T-helper 1 cell treated with Interleukin-12 subunit alpha and Interleukin-12 subunit beta and Interleukin-4 antibody, amounts not matched to agents 30 ng/mL and 1 ng/mL, for 36 hours (primary cell): Measurements from ENCODE around the gene TMEM179. TPM values are rescaled to one million over a fixed set of nuclear protein-coding genes. Genes with fewer than 3 reads are reported as not detected.
"Not testable (repeated sequence)": the region's sequence is repeated elsewhere in the genome, so short reads cannot be mapped to it uniquely, and the experiment has no call there.

Source experiments
- intact Hi-C: fragments of 100-400 bp; cut with micrococcal nuclease; formaldehyde crosslinking; loops from one replicate; pipeline ENCODE4 v1.15.1; 2024
- total RNA-seq: library from RNA; stranded (reverse); gene quantifications from 2 replicates; pipeline ENCODE4 v1.2.3, GENCODE V29; 2022

Gene TMEM179
- total RNA-seq, 1 donor from 2014 or later: 0.25 TPM

DNA sequence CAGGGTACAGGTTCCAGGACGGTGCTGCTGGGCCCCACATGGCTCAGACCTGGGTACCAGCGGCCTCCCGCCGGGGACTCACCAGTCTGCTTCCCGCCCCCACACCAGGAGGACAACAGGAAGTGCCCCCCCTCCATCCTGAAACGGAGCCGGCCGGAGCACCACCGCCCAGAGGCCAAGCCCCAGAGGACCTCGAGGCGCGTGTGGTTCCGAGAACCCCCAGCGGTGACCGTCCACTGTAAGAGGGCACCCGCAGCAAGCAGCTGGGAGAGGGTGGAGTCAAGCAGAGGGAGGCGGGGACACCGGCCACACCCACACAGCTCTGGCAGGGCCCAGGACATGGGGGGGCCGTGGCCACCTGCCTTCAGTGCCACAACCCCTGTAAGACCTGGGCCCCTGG lies 16.9 kb downstream of the TMEM179 start:
- intact Hi-C loops: no loop called here

DNA sequence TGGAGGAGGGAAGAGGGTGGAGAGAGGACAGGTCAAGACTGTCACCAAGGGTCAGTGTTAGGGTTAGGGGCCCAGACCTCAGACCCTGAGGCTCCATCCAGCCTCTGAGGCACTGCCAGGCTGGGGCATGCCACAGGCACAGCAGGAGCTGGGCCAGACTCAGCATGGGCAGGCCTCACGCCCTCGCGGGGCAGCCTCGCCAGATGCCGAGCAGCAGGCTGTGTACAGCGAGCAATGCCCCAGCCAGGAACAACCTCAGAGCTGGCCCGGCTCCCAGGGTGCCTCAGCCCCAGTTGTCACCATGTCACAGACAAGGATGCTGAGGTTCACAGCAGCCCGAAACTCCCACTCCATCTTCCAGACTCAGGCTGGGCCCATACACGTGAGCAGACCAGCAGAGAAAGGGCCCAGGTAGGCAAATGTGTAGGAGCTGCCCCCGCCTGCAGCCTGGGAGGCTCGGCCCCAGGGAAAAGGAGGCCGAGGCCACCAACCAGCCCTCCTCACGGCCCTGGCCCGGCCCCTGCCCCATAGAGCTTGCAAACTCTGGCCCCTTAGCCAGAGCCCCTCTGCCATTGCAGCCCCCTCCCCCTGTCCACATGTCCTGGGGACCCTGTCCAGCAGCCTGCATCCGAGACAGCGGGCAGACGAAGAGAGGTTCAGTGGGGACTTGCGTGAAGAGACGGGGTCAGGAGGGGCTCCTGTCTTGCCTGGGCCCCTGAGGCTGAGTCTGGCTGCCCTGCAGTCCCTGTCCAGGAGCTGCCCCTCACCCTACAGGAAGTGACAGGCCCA lies 17.5 kb downstream of the TMEM179 start:
- intact Hi-C loops: no loop called here

DNA sequence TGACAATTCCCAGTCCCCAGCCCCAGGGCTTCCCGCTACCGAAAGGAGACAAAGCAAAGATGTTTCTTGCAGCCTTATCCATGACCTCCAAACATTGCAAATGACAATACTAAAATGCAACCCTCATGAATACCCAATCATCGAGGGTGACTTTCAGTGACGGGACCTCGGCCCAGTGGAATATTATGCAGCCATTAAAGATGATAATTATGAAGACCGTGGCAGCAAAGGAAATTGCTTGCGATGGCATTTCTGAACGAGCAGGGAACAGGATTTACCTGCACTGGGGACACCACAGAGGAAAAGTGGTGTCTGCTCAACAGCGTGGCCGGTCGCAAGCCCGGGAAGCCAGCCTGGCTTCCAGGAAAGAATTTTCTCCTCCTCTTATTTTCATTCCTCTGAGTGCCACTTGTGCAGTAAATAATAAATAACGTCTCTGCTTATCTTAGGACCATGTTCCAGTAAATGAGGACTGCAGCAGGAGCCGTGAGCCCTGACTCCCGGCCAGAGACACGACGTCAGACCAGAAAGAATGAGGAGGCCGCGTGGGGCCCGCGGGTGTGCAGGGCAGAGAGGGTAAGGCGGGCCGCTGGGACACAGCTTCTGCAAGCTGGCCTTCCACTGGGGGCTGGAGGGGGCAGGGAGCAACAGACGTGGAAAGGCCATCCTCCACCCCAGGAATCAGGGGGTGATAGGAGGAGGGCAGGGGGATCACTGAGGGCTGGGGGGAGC lies 18.4 kb downstream of the TMEM179 start:
- intact Hi-C loops: no loop called here

DNA sequence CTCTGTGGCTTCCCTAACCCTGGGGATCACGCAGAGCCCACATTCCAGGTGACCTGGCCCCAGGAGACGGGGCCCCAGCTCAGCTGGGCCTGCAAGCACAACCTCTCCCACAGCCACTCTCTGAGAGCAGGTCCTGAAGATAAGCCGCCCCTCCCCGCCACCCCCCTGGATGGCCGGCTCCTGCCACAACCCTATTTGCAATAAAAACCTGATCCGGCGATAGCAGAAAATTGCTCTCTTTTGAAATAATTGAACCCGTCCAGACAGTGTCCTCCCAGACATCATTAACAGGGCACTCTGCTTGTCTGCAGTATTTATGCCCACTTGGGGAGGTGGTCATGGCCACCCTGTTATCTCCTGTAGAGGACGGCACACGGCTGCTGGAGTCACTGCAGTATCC lies 20.0 kb downstream of the TMEM179 start:
- intact Hi-C loops: no loop called here

DNA sequence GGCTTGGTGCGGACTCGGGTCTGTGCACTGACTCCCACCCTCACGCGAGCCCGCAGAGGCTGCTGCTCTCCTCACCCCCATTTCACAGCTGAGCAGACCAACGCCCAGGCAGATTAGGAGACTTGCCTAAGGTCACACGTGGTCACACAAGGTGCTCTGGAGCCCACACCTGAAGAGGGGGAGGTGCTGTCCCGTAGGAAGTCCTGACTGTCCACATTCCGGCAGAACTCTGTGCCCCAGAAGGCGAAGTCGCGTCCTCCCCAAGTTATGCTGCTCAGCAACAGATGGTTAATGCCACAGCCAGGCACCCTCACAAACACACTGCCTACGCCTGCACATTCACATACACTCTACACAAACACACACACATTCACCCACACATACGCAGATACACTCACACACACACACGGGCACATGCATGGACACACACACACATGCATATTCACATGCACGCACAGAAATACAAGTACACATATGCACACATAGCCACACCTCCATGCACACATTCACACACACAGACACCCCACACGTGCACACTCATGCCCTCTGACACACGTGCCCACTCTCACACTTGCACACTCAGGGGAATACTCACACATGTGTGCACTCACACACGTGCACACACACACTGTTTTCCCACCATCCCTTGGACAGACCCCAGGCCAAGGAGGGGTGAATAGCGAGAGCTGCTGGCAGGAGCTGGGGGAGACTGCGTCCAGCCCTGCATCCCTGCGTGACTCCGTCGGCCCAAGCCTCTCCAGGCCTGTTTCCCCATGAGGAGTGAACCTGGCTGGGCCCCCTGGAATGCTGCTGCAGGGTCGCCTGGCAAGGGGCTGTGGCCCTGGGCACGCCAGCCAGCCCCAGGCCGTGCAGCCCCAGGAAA lies 20.9 kb downstream of the TMEM179 start:
- intact Hi-C loops: no loop called here

DNA sequence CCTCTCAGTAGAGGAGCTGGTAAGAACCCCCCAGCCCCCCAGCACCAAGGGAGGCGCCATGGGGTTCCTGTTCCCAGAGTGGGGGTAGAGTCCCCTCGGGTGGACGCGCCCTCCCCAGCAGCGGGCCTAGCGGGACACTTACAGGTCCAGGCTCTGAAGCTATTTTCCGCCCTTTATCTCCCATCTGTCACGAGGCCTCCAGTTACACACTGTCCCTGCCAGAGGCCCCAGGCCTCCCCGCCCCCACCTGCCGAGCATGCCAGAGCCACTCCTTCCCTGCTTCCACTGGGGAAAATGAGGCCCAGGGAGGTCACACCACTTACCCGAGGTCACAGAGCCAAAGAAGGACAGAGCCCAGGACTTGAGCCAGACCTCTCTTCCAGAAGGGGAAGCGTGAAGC lies 21.9 kb downstream of the TMEM179 start:
- intact Hi-C loops: no loop called here

DNA sequence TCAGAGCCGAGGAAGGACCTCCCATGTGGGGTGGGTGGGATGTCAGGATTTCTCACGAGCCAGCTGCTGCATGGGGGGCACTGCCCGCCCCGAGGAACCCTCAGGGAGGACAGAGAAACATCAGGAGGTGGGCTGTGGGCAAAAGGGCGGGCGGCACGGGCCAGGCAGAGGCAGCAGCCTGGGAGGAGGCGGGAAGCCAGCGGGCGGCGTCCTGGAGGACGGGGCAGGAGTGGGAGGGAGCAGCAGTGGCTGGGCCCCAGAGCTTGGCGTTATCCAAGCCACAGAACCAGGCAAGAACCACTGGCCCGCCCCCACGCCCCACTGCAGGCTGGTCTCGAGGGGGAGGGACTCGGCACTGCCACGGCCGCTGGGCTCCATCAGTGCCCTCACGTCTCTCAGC lies 22.6 kb downstream of the TMEM179 start:
- intact Hi-C loops: no loop called here

DNA sequence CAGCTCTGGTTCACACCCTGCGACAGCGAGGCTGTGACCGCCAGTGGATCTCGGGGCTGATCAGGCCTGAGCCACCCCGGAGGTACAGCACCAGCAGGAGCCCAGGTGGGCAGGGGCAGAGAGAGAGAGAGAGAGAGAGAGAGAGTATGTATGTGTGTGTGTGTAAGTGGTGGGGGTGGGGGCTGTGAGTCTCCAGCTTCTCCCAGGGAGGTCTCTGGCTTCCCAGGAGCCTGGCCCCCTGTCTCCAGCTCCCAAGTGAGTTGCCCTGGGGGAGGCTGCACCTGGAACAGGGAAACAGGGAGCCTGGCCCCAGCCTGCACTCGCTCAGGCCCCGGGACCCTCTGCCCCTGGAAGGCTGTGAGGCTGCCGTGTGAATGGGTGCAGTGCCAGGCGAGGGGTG lies 23.1 kb downstream of the TMEM179 start:
- intact Hi-C loops: no loop called here

DNA sequence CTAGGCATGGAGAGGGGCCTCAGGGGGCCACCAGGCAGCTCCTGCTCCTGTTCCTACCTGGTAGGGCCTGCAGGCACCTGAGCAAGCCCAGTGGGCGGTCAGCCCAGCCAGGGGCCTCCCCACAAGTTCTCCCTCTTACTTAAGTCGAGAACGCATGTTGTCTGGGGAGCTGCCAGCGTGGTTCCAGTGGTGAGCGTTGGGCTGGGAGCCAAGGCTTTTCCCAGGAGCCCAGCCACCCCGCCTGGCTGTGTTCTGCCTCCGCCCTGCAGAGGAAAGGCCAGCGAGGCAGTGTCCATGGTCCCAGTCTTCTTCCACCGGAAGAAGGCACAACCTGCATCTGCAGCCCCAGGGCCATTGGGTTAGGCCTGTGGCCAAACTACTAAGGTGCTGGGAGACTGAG lies 23.6 kb downstream of the TMEM179 start:
- intact Hi-C loops: no loop called here

DNA sequence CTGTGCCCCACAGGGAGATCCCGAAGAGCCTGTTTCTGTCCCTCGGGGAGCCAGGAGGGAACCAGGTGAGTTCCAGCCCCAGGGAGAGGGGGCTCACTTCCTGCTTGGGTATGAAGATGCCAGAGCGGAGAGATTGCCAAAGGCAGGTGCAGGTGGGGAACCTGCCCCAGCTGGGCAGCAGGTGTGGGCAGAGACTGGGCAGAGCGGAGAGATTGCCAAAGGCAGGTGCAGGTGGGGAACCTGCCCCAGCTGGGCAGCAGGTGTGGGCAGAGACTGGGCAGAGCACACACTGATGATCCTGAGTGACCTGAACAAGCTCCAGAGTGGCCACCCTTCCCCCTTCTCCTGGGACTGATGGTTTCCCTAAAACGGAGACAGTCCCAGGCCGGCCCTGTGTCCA lies 24.6 kb downstream of the TMEM179 start:
- intact Hi-C loops: not testable (repeated sequence)

DNA sequence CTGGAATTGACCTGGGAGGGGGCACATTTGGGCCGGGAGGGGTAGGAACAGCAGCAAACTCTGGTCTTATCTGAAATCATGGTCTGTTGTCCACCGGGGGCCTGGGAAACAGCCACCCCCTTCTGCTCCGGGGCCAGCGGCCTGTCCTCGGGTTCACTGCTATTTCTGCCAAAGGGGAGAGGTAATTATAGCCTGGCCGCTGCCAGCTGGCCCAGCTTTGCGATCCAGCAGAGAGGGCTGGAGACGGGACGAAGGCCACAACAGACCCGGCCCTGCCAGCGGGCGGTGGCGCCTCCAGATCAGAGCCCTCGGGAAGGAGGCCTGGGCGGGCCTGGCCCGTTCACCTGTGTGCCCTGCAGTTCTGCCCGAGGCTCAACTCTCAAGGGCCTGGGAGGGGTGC lies 25.1 kb downstream of the TMEM179 start, which contains the start of gene C14orf180:
Gene C14orf180, plus strand, starts transcription at position 258 of the 400 bp plus-strand sequence. CDS start 6,667 bp downstream, outside the sequence.
- intact Hi-C loops: no loop called here

DNA sequence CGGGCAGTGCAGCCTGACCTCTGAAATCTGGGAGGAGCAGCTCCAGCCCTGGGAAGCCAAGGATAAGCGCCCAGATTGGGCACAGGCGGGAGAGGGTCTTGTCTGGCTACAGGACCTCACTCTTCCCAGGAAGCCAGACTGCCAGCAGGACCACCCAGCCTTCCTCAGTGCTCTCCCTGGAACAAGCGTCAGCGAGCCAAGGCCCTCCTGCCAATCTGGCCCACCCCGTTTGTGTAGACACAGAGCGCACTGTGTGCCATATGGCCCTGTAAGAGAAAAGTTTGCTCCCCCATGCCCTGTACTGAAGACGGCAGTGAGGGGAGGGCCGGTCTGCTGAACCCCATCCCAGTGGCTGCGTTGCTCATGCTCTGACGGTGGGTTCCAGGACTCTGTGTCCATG lies 26.3 kb downstream of the TMEM179 start:
- intact Hi-C loops: no loop called here

DNA sequence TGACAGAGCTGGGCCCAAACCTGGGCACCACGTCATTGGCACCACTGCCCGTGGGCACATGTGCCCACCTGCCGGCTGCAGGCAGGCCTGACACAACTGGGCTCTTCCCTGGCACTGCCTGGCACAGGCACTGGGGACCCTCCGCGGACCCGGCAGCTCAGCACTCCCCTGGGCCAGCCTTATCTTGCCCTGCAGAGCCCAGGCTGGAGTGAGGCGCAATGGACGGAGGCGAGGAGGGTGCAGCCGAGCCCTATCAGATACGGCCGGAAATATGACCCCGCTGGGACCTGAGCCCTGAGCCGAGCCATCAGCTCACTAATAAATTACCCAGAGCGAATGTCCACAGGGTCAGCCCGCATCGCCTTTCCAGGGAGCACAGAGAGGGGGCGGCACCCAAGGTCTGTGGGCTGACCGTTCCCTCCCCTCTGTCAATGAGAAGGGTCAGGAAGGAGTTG lies 26.7 kb downstream of the TMEM179 start:
- intact Hi-C loops: no loop called here

DNA sequence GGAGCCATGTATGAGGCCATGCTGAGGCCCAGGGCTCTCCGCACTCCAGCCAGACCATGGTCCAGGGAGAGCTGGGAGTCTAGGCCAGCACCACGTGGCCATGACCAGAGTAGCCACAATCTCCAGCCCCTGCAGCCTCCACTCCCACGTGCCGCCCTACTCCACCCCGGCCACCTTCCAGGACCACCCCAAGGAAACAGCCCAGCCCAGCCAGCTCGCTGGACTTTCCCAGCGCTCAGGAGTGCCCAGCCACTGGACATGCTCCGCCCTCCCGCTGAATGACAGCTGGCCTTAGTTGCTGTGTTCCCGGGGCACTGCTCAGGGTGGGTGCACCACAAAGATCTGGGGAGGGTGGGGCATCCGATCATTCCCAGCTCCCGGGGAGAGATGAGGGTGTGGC lies 27.1 kb downstream of the TMEM179 start:
- intact Hi-C loops: no loop called here

DNA sequence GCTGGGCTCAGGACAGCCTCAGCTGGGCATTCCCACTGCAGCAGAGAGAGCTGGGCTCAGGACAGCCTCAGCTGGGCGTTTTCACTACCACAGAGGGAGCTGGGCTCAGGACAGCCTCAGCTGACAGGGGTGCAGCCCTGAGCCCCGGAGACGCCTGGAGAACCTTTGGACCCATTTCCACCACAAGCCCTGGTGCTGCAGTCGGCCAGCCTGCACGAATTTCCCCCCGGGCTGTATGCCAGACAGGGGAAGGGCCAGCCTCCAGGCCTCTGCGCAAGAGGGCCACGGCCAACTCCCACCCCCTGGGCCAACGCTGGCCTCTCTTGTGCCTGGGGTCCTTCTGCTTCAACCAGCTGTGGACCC lies 27.6 kb downstream of the TMEM179 start:
- intact Hi-C loops: no loop called here

DNA sequence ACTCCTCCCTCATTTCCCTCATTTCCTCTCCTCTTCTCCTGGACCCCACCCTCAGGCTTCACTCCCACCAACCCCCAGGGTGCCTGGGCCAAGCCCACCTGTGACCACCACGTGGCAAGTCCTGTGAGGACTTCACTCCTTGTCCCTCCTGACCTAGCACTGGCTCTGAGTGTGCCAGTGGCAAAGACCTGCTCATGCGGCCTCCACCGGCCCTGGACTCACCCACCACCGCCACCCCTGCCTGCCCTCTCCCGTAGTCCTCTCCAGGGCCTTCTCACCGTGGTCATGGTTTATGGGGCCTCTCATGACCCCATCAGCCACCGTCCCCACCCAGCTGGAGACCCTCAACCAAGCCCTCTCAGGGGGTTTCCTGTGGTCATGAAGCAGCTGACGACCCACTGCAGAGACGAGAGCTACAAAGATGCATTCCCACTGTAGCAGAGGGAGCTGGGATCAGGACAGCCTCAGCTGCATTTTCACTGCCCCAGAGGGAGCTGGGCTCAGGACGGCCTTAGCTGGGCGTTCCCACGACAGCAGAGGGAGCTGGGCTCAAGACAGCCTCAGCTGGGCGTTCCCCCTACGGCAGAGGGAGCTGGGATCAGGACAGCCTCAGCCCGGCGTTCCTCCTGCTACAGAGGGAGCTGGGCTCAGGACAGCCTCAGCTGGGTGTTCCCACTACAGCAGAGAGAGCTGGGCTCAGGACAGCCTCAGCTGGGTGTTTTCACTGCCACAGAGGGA lies 28.2 kb downstream of the TMEM179 start:
- intact Hi-C loops: no loop called here

DNA sequence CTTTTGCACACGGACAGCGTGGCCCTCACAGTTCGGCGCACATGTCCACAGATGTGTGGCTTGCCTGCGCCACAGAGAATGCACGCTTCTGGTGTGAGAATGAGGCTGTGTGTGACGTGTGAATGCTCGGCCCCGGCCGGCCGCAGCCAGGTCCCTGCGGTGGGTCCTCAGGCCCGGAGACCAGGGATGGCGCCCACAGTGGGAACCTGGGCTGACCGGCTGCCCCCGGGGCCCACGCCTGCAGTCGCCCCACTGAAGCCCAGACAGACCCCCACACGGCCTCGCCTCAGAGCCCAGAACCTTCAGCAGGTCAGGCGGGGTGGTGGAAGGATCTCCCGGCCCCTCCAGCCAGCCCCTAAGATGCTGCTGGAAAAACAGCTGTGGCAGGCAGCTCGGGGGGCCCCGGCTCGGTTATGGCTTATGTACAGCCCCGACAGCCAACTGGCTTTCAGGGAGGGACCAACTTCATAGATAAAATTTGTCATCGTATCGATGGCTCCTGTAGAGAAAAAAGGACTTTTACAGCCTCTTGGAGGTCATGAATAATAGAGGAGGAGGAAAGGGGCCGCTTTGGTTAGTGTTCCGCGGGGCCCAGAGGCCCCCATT lies 29.5 kb downstream of the TMEM179 start:
- intact Hi-C loops: no loop called here

DNA sequence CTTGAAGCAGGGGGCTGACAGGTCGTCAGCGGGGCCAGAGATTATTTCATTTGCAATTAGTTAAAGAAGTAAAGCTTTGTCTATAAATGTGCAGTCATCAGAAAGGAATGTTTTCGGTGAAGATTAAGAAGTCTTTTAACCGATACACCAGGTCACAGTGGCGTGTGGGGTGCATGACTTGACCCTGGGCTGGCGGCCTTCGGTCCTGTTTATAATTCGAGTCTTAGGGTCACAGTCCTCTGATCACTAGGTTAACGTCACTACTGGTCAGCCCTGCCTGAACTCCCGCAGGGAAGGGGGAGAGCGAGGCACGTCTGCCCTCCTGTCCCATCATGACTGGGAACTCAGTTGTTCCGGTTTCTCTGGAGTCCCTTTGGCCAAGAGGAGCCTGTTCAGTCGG lies 30.0 kb downstream of the TMEM179 start:
- intact Hi-C loops: no loop called here

DNA sequence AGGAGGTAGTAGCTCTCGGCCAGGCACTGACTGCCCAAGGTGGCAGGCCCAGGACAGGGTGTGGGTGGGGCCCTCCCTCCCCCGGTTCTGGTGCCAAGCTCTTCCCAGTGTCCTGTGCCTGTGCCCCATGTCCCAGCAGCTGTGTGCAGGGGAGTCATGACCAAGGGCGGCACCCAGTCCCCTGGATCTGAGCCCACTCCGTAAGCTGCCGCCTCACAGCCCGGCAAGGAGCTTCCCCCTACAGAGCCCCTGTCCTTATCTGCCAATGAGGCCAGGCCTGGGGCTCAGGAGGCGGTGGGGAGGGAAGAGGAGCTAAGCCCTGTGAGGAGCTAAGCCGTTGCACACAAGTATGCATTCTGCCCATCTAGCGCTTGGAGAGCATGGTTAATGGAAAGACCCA lies 30.6 kb downstream of the TMEM179 start:
- intact Hi-C loops: no loop called here

DNA sequence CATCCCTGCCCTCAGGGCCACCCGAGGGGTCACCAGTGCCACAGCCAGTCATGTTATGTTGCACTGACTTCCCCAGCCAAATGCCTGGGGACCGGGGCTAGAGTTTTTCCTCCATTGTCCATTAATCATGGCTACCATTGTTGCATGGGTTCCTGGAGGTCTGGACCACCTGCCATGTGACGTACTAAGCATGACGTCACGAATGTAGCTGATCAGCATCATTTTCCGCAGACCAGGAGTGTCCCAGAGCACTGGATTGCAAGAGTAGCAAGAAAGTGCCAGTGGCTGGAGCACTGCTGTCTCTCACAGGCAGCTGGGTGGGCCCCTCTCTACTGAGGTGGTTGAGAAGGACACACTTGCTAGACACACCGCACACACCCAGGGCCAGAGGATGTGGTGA lies 31.9 kb downstream of the TMEM179 start:
- intact Hi-C loops: no loop called here
